Ovary (tissue), 3 donors: ENCODE data around the gene PHPT1.

Source experiments
- CTCF ChIP-seq, 3 donors: fragments of 450-650 bp in 2 of 3; fragments of 200-600 bp in 1 of 3; IDR thresholded peaks; one replicate each; pipeline versions ENCODE4 v1.5.1 to v1.8.0; 2016 to 2022; ENCODE audit warnings: antibody characterized with exemption in 3 of 3, mild to moderate bottlenecking in 1 of 3
- EP300 ChIP-seq: sonication (generic); formaldehyde crosslinking; IDR thresholded peaks from one replicate; pipeline ENCODE4 v1.6.1; 2017; ENCODE audit warnings: antibody characterized with exemption
- POLR2A ChIP-seq: fragments of 450-650 bp; IDR thresholded peaks from one replicate; pipeline ENCODE4 v1.6.1; 2017; ENCODE audit warnings: antibody characterized with exemption, mild to moderate bottlenecking, moderate library complexity
- donor health status: DM: no; HTN: no; CAD: no.

- TF ChIP-seq POLR2A (no peak), CTCF (IDR thresholded peaks at IDR 0.05) (no peak), EP300 (no peak)
These were observed 13.8 kb downstream of the PHPT1 start for GRCh38 chr9:136862849-136863622.
